ENCODE results near the gene FBXL3.
A peak's percentile ranks its signal among the peaks of the same experiment; 100 is the strongest.
"Not testable (repeated sequence)": the region's sequence is repeated elsewhere in the genome, so short reads cannot be mapped to it uniquely, and the experiment has no call there.

Gene FBXL3

GRCh38 chr13:77013853-77014542 lies 13.0 kb downstream of the FBXL3 start:
- no peaks in the 10 kb centered on the region for H3K9me3 Mint-ChIP-seq
- H3K4me1 Mint-ChIP-seq, result peaks cover 32% of the 10 kb centered on the region
- no peaks in the 10 kb centered on the region for H3K27me3 Mint-ChIP-seq
- H3K36me3 Mint-ChIP-seq (ENCODE audit: low read depth), result peaks cover 73% of the 10 kb centered on the region
- H3K4me3 Mint-ChIP-seq, result no peak overlapping the region
- DNase-seq, result no peak
- no peak for ATAC-seq
- peak overlapping the region; percentile 57 for H3K27ac Mint-ChIP-seq

GRCh38 chr13:77009719-77010118 lies 17.2 kb downstream of the FBXL3 start:
- not testable (repeated sequence) for H3K9me3 Mint-ChIP-seq, H3K27me3 Mint-ChIP-seq, ATAC-seq, H3K4me3 Mint-ChIP-seq, DNase-seq, H3K27ac Mint-ChIP-seq
- Mint-ChIP-seq H3K36me3 (ENCODE audit: low read depth) (peaks cover 56% of the 10 kb centered on the region), H3K4me1 (peaks cover 31% of the 10 kb centered on the region)

GRCh38 chr13:77009011-77009410 lies 17.9 kb downstream of the FBXL3 start:
- Mint-ChIP-seq H3K9me3 (no peaks in the 10 kb centered on the region), H3K4me3 (no peak overlapping the region), H3K27me3 (no peaks in the 10 kb centered on the region), H3K36me3 (ENCODE audit: low read depth) (peaks cover 53% of the 10 kb centered on the region), H3K4me1 (peaks cover 31% of the 10 kb centered on the region), H3K27ac (peak overlapping the region; percentile 49)
- DNase-seq (no peak), ATAC-seq (peak; percentile 79)

- H3K27ac Mint-ChIP-seq, result peak overlapping the region; percentile 49
- H3K27me3 Mint-ChIP-seq, H3K4me3 Mint-ChIP-seq, H3K9me3 Mint-ChIP-seq, DNase-seq: not testable (repeated sequence)
- H3K4me1 Mint-ChIP-seq, result peaks cover 28% of the 10 kb centered on the region
- H3K36me3 Mint-ChIP-seq (ENCODE audit: low read depth), result peaks cover 48% of the 10 kb centered on the region
- ATAC-seq, result peak; percentile 78
Measured at GRCh38 chr13:77008337-77008736, 18.6 kb downstream of the FBXL3 start.

GRCh38 chr13:77002590-77003190 lies 24.3 kb downstream of the FBXL3 start:
- no peak overlapping the region for H3K4me3 Mint-ChIP-seq
- no peak for ATAC-seq

GRCh38 chr13:77001963-77002587 lies 24.9 kb downstream of the FBXL3 start:
- DNase-seq (no peak), ATAC-seq (no peak)
- Mint-ChIP-seq H3K36me3 (ENCODE audit: low read depth) (peaks cover 31% of the 10 kb centered on the region), H3K27ac (peak overlapping the region; percentile 52), H3K9me3 (no peaks in the 10 kb centered on the region), H3K4me3 (no peak overlapping the region), H3K27me3 (no peaks in the 10 kb centered on the region), H3K4me1 (peaks cover 22% of the 10 kb centered on the region)

More at GRCh38 chr13:77002590-77003190, 24.3 kb downstream of the FBXL3 start:
- Mint-ChIP-seq H3K27me3 (no peaks in the 10 kb centered on the region), H3K9me3 (no peaks in the 10 kb centered on the region), H3K27ac (peak overlapping the region; percentile 52), H3K4me1 (peaks cover 27% of the 10 kb centered on the region), H3K36me3 (ENCODE audit: low read depth) (peaks cover 33% of the 10 kb centered on the region)
- DNase-seq, result no peak

- ATAC-seq (no peak), DNase-seq (no peak)
- H3K27ac Mint-ChIP-seq, result peak overlapping the region; percentile 29
- peaks cover 32% of the 10 kb centered on the region for H3K36me3 Mint-ChIP-seq (ENCODE audit: low read depth)
- no peak overlapping the region for H3K4me3 Mint-ChIP-seq
- peaks cover 21% of the 10 kb centered on the region for H3K4me1 Mint-ChIP-seq
- no peaks in the 10 kb centered on the region for H3K9me3 Mint-ChIP-seq
- no peaks in the 10 kb centered on the region for H3K27me3 Mint-ChIP-seq
Measured at GRCh38 chr13:77001540-77001939, 25.4 kb downstream of the FBXL3 start.

GRCh38 chr13:77000475-77000874 lies 26.5 kb downstream of the FBXL3 start:
- Mint-ChIP-seq H3K36me3 (ENCODE audit: low read depth) (peaks cover 40% of the 10 kb centered on the region), H3K27ac (no peak overlapping the region), H3K4me3 (no peak overlapping the region), H3K27me3 (no peaks in the 10 kb centered on the region), H3K4me1 (peaks cover 21% of the 10 kb centered on the region), H3K9me3 (no peaks in the 10 kb centered on the region)
- no peak for DNase-seq
- ATAC-seq, result no peak

GRCh38 chr13:76994281-76994680 lies 32.7 kb downstream of the FBXL3 start:
- Mint-ChIP-seq H3K4me1 (peaks cover 39% of the 10 kb centered on the region), H3K36me3 (ENCODE audit: low read depth) (peaks cover 31% of the 10 kb centered on the region), H3K4me3 (no peak overlapping the region), H3K27ac (no peak overlapping the region), H3K27me3 (no peaks in the 10 kb centered on the region), H3K9me3 (no peaks in the 10 kb centered on the region)
- ATAC-seq, result no peak
- no peak for DNase-seq

- Mint-ChIP-seq H3K9me3 (no peaks in the 10 kb centered on the region), H3K36me3 (ENCODE audit: low read depth) (peaks cover 27% of the 10 kb centered on the region), H3K4me1 (peaks cover 39% of the 10 kb centered on the region), H3K27ac (no peak overlapping the region), H3K27me3 (no peaks in the 10 kb centered on the region), H3K4me3 (peak overlapping the region; percentile 95)
- DNase-seq, result no peak
- no peak for ATAC-seq
Measured at GRCh38 chr13:76993473-76993872, 33.5 kb downstream of the FBXL3 start.

GRCh38 chr13:76993021-76993420 lies 33.9 kb downstream of the FBXL3 start:
- no peaks in the 10 kb centered on the region for H3K9me3 Mint-ChIP-seq
- H3K36me3 Mint-ChIP-seq (ENCODE audit: low read depth), result peaks cover 22% of the 10 kb centered on the region
- peaks cover 39% of the 10 kb centered on the region for H3K4me1 Mint-ChIP-seq
- peak overlapping the region; percentile 95 for H3K4me3 Mint-ChIP-seq
- no peak for DNase-seq
- no peak for ATAC-seq
- peak overlapping the region; percentile 93 for H3K27ac Mint-ChIP-seq
- peaks cover 4% of the 10 kb centered on the region for H3K27me3 Mint-ChIP-seq

- Mint-ChIP-seq H3K9me3 (no peaks in the 10 kb centered on the region), H3K36me3 (ENCODE audit: low read depth) (peaks cover 18% of the 10 kb centered on the region), H3K27ac (peak overlapping the region; percentile 93), H3K27me3 (peaks cover 7% of the 10 kb centered on the region), H3K4me1 (peaks cover 39% of the 10 kb centered on the region), H3K4me3 (peak overlapping the region; percentile 95)
- DNase-seq, result peak; percentile 6
- no peak for ATAC-seq
Measured at GRCh38 chr13:76992548-76993001, 34.4 kb downstream of the FBXL3 start.

GRCh38 chr13:76991796-76992547 lies 35.0 kb downstream of the FBXL3 start, which contains the start of gene CLN5:
Gene CLN5, plus strand, starts transcription at chr13:76992081. Its CDS starts 18 bp downstream, at chr13:76992099.
- Mint-ChIP-seq H3K27ac (peak within 1 kb of the TSS; percentile 93), H3K27me3 (peaks cover 7% of the 10 kb centered on the region), H3K9me3 (no peaks in the 10 kb centered on the region), H3K4me3 (peak within 1 kb of the TSS; percentile 95), H3K36me3 (ENCODE audit: low read depth) (peaks cover 16% of the 10 kb centered on the region), H3K4me1 (peaks cover 39% of the 10 kb centered on the region)
- ATAC-seq, result peak; percentile 94
- peak; percentile 93 for DNase-seq

- Mint-ChIP-seq H3K36me3 (ENCODE audit: low read depth) (peaks cover 12% of the 10 kb centered on the region), H3K4me3 (peak overlapping the region; percentile 95), H3K27me3 (peaks cover 9% of the 10 kb centered on the region), H3K9me3 (no peaks in the 10 kb centered on the region), H3K4me1 (peaks cover 38% of the 10 kb centered on the region), H3K27ac (peak overlapping the region; percentile 93)
- DNase-seq, result peak; percentile 68
- peak; percentile 87 for ATAC-seq
Measured at GRCh38 chr13:76991432-76991795, 35.5 kb downstream of the FBXL3 start.
